Neural cell (in vitro differentiated cells): ENCODE results near the gene FUT8. TPM values are rescaled to one million over a fixed set of nuclear protein-coding genes. Genes with fewer than 3 reads are reported as not detected.

ENCODE experiments used
- H2AFZ ChIP-seq: fragments of 200-600, 300-800 bp; sonication (generic), shearing (Covaris generic); 2 replicates; pipeline ENCODE4 v1.6.0; 2014; ENCODE audit warnings: low read depth, mild to moderate bottlenecking, antibody characterized with exemption, low read length, moderate library complexity
- H3F3A ChIP-seq: fragments of 200-600 bp; shearing (Covaris generic); 2 replicates; pipeline ENCODE4 v1.6.1; 2016; ENCODE audit warnings: mild to moderate bottlenecking, moderate library complexity, mixed read lengths, antibody characterized with exemption, low read length; ENCODE audit not compliant: insufficient read depth, poor library complexity, severe bottlenecking
- H3K27ac ChIP-seq: fragments of 200-600, 300-800 bp; sonication (generic), shearing (Covaris generic); 2 replicates; pipeline ENCODE4 v1.5.1; 2014; ENCODE audit warnings: mild to moderate bottlenecking, low read length, moderate library complexity
- H3K27me3 ChIP-seq: fragments of 300-800, 200-600 bp; sonication (generic), shearing (Covaris generic); 2 replicates; pipeline ENCODE4 v1.6.0; 2014; ENCODE audit warnings: mild to moderate bottlenecking, low read depth, low read length, moderate library complexity; ENCODE audit not compliant: insufficient read depth
- H3K36me3 ChIP-seq: fragments of 300-800, 200-600 bp; sonication (generic), shearing (Covaris generic); 2 replicates; pipeline ENCODE4 v1.5.1; 2014; ENCODE audit warnings: mild to moderate bottlenecking, antibody characterized with exemption, low read length, moderate library complexity; ENCODE audit not compliant: insufficient read depth
- H3K4me2 ChIP-seq: fragments of 300-800, 200-600 bp; sonication (generic), shearing (Covaris generic); 2 replicates; pipeline ENCODE4 v1.6.0; 2014; ENCODE audit warnings: mild to moderate bottlenecking, low read length
- H3K4me3 ChIP-seq: fragments of 300-800, 200-600 bp; sonication (generic), shearing (Covaris generic); 2 replicates; pipeline ENCODE4 v1.5.1; 2014; ENCODE audit warnings: mild to moderate bottlenecking, low read length, moderate library complexity
- H3K79me2 ChIP-seq: fragments of 200-600 bp; shearing (Covaris generic); replicated peaks from 2 replicates; pipeline ENCODE4 v1.6.0; 2014; ENCODE audit warnings: mild to moderate bottlenecking, low read length, moderate library complexity; ENCODE audit not compliant: insufficient read depth
- H3K9ac ChIP-seq: fragments of 300-800, 200-600 bp; sonication (generic), shearing (Covaris generic); 2 replicates; pipeline ENCODE4 v1.6.1; 2016; ENCODE audit warnings: mild to moderate bottlenecking, low read length, mixed read lengths
- H3K9me2 ChIP-seq: fragments of 200-600 bp; shearing (Covaris generic); 2 replicates; pipeline ENCODE4 v1.6.1; 2016; ENCODE audit warnings: mild to moderate bottlenecking, low read length, mixed read lengths; ENCODE audit not compliant: insufficient read depth
- H3K9me3 ChIP-seq: fragments of 200-600, 300-800 bp; sonication (generic), shearing (Covaris generic); 2 replicates; pipeline ENCODE4 v1.6.1; 2016; ENCODE audit warnings: mild to moderate bottlenecking, mixed run types, low read length, moderate library complexity, mixed read lengths
- H4K20me1 ChIP-seq: fragments of 200-600 bp; shearing (Covaris generic); 2 replicates; pipeline ENCODE4 v1.6.1; 2016; ENCODE audit warnings: mild to moderate bottlenecking, mixed run types; ENCODE audit not compliant: insufficient read depth
- CTCF ChIP-seq: fragments of 450-650 bp; IDR thresholded peaks from 2 replicates; pipeline ENCODE4 v1.5.1; 2014; ENCODE audit warnings: antibody characterized with exemption, mild to moderate bottlenecking, moderate library complexity; ENCODE audit not compliant: poor library complexity, severe bottlenecking
- EP300 ChIP-seq: fragments of 450-650 bp; conservative IDR thresholded peaks from 2 replicates; pipeline ENCODE4 v1.6.1; 2014; ENCODE audit warnings: antibody characterized with exemption, mild to moderate bottlenecking, moderate library complexity; ENCODE audit not compliant: poor library complexity, severe bottlenecking
- EZH2 ChIP-seq: fragments of 200-600, 300-800 bp; shearing (Covaris generic), sonication (generic); IDR thresholded peaks from 2 replicates; pipeline ENCODE4 v1.6.1; 2014; ENCODE audit warnings: antibody characterized with exemption, low read length, borderline replicate concordance, mild to moderate bottlenecking; ENCODE audit not compliant: insufficient read depth, poor library complexity, severe bottlenecking
- MXI1 ChIP-seq: fragments of 450-650 bp; conservative IDR thresholded peaks from 2 replicates; pipeline ENCODE4 v1.6.1; 2014; ENCODE audit warnings: antibody characterized with exemption, mild to moderate bottlenecking; ENCODE audit not compliant: poor library complexity, severe bottlenecking
- POLR2AphosphoS5 ChIP-seq: IDR thresholded peaks from 2 replicates; pipeline ENCODE4 v1.6.1; 2012
- RAD21 ChIP-seq: fragments of 450-650 bp; conservative IDR thresholded peaks from 2 replicates; pipeline ENCODE4 v1.6.1; 2014; ENCODE audit warnings: antibody characterized with exemption, mild to moderate bottlenecking, moderate library complexity
- REST ChIP-seq: IDR thresholded peaks from 2 replicates; pipeline ENCODE4 v1.6.1; 2012; ENCODE audit warnings: borderline replicate concordance
- SMC3 ChIP-seq: fragments of 450-650 bp; conservative IDR thresholded peaks from 2 replicates; pipeline ENCODE4 v1.6.1; 2014; ENCODE audit warnings: antibody characterized with exemption, mild to moderate bottlenecking, moderate library complexity; ENCODE audit not compliant: poor library complexity
- TAF1 ChIP-seq: IDR thresholded peaks from 2 replicates; pipeline ENCODE4 v1.6.1; 2012; ENCODE audit warnings: low read depth
- polyA plus RNA-seq: library from polyadenylated mRNA; depleted of rRNA; stranded (reverse); fragments of >200 nt; gene quantifications from 2 replicates; pipeline ENCODE4 v1.2.3, GENCODE V29; 2014

FUT8 gene
- polyA plus RNA-seq, 1 donor from 2014 or later, result 72.8 TPM

GRCh38 chr14:65483647-65484046 is 71.1 kb downstream of the FUT8 start:
- no peaks in the 10 kb centered on the region for H3K9me3 ChIP-seq
- no peak overlapping the region for H3K9ac ChIP-seq
- H3K27me3 ChIP-seq, result no peaks in the 10 kb centered on the region
- no peak overlapping the region for H2AFZ ChIP-seq
- peaks cover 24% of the 10 kb centered on the region for H3K79me2 ChIP-seq
- H3F3A ChIP-seq, result no peaks in the 10 kb centered on the region
- no peak overlapping the region for H3K4me3 ChIP-seq
- no peak for TF ChIP-seq EP300
- no peak for TF ChIP-seq SMC3
- no peak for TF ChIP-seq CTCF
- no peak for TF ChIP-seq TAF1
- TF ChIP-seq POLR2AphosphoS5, result no peak
- H3K36me3 ChIP-seq, result no peaks in the 10 kb centered on the region
- H3K9me2 ChIP-seq, result no peaks in the 10 kb centered on the region
- no peak overlapping the region for H3K4me2 ChIP-seq
- no peak overlapping the region for H3K27ac ChIP-seq
- no peaks in the 10 kb centered on the region for H4K20me1 ChIP-seq

- Histone ChIP-seq H3K9me3 (no peaks in the 10 kb centered on the region), H3K27ac (no peak overlapping the region), H3K9me2 (no peaks in the 10 kb centered on the region), H3K4me3 (no peak overlapping the region), H3K4me2 (no peak overlapping the region), H4K20me1 (no peaks in the 10 kb centered on the region), H2AFZ (no peak overlapping the region), H3K9ac (no peak overlapping the region), H3F3A (no peaks in the 10 kb centered on the region), H3K27me3 (no peaks in the 10 kb centered on the region), H3K36me3 (no peaks in the 10 kb centered on the region), H3K79me2 (peaks cover 33% of the 10 kb centered on the region)
- no peak for TF ChIP-seq MXI1
- no peak for TF ChIP-seq POLR2AphosphoS5
- no peak for TF ChIP-seq SMC3
- no peak for TF ChIP-seq TAF1
- TF ChIP-seq CTCF, result no peak
- TF ChIP-seq RAD21, result no peak
- TF ChIP-seq EP300, result no peak
- no peak for TF ChIP-seq EZH2
- no peak for TF ChIP-seq REST
These were observed 73.0 kb downstream of the FUT8 start for GRCh38 chr14:65485516-65485915.
